ENCODE measurements around the gene BET1L. TPM values are rescaled to one million over a fixed set of nuclear protein-coding genes. Genes with fewer than 3 reads are reported as not detected.

Gene BET1L
- total RNA-seq, 1 donor from 2014 or later = 45.5 TPM

DNA sequence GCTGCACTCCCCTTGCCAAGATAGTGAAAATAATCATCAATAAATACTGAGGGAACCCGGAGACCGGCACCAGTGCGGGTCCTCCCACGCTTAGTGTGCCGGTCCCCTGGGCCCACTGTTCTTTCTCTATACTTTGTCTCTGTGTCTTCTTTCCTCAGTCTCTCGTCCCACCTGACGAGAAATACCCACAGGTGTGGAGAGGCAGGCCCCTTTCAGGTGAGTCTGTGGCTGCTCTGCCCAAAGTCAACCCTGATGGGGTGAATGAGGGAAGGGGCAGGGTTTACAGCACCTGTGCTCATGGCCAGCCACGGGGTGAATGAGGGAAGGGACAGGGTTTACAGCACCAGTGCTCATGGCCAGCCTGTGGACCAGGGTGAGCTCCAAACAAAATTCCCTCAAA is 4.7 kb downstream of the BET1L start:
- Mint-ChIP-seq H3K9me3 (ENCODE audit: unreplicated experiment) (peaks cover 7% of the 10 kb centered on the region), H3K27ac (ENCODE audit: unreplicated experiment) (no peak overlapping the region), H3K4me3 (ENCODE audit: unreplicated experiment) (no peak overlapping the region), H3K4me1 (ENCODE audit: low read depth, unreplicated experiment) (no peaks in the 10 kb centered on the region), H3K36me3 (ENCODE audit: unreplicated experiment) (no peaks in the 10 kb centered on the region), H3K27me3 (ENCODE audit: unreplicated experiment) (peaks cover 9% of the 10 kb centered on the region)
- no peak for DNase-seq
- TF ChIP-seq, protein P1, sequence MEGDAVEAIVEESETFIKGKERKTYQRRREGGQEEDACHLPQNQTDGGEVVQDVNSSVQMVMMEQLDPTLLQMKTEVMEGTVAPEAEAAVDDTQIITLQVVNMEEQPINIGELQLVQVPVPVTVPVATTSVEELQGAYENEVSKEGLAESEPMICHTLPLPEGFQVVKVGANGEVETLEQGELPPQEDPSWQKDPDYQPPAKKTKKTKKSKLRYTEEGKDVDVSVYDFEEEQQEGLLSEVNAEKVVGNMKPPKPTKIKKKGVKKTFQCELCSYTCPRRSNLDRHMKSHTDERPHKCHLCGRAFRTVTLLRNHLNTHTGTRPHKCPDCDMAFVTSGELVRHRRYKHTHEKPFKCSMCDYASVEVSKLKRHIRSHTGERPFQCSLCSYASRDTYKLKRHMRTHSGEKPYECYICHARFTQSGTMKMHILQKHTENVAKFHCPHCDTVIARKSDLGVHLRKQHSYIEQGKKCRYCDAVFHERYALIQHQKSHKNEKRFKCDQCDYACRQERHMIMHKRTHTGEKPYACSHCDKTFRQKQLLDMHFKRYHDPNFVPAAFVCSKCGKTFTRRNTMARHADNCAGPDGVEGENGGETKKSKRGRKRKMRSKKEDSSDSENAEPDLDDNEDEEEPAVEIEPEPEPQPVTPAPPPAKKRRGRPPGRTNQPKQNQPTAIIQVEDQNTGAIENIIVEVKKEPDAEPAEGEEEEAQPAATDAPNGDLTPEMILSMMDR (IDR thresholded peaks at IDR 0.05; ENCODE audit: partially characterized antibody, unreplicated experiment) = no peak

DNA sequence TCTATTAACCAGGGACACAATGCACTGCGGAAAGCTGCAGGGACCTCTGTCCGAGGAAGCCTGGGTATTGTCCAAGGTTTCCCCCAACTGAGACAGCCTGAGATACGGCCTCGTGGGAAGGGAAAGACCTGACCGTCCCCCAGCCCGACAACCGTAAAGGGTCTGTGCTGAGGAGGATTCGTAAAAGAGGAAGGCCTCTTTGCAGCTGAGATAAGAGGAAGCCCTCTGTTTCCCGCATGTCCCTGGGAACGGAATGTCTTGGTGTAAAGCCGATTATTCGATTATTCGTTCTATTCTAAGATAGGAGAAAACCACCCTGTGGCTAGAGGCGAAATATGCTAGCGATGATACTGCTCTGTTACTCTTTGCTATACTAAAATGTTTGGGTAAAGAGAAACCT is 5.2 kb downstream of the BET1L start:
- no peak overlapping the region for H3K27ac Mint-ChIP-seq (ENCODE audit: unreplicated experiment)
- H3K4me1 Mint-ChIP-seq (ENCODE audit: low read depth, unreplicated experiment) = no peaks in the 10 kb centered on the region
- no peak for DNase-seq
- TF ChIP-seq, protein P1 (IDR thresholded peaks at IDR 0.05; ENCODE audit: partially characterized antibody, unreplicated experiment) = no peak
- no peak overlapping the region for H3K4me3 Mint-ChIP-seq (ENCODE audit: unreplicated experiment)
- no peaks in the 10 kb centered on the region for H3K36me3 Mint-ChIP-seq (ENCODE audit: unreplicated experiment)
- peaks cover 9% of the 10 kb centered on the region for H3K27me3 Mint-ChIP-seq (ENCODE audit: unreplicated experiment)
- H3K9me3 Mint-ChIP-seq (ENCODE audit: unreplicated experiment) = peaks cover 6% of the 10 kb centered on the region

DNA sequence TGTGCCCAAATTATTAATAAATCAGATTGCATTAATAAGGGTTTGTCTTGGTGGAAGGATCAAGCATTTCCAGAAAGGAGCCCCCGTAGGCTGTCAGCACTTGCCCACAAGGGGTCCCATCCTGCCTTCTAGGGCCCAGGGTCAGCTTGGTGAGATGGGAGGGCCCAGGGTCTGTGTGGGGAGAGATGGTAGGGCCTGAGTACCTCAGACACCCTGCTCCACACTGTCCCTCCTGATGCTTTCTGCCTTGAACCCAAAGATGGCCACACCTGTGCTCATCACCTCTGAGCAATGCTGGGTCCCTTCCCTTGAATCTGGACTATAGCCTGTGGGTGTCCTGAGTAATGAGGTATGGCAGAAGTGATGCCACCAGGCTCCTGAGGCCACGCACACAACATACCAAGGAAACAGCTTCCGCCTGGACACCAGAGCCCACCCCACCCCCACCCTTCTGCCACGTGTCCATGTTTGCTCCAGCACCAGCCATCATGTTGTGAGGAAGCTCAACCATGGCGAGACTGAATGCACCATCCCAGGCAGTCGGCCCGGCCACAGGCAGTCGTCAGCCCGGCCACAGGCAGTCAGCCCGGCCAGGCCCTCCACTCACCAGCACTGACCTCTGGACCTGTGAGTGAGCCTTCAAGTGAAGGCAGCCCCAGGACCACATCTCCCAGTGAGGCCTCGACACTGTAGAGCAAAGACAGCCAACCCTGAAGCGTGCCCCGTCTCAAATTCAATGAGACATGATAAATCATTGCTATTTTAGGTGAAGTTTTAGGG is 6.8 kb downstream of the BET1L start:
- Mint-ChIP-seq H3K9me3 (ENCODE audit: unreplicated experiment) (peaks cover 3% of the 10 kb centered on the region), H3K4me3 (ENCODE audit: unreplicated experiment) (no peak overlapping the region), H3K27me3 (ENCODE audit: unreplicated experiment) (peaks cover 7% of the 10 kb centered on the region), H3K36me3 (ENCODE audit: unreplicated experiment) (no peaks in the 10 kb centered on the region), H3K4me1 (ENCODE audit: low read depth, unreplicated experiment) (no peaks in the 10 kb centered on the region), H3K27ac (ENCODE audit: unreplicated experiment) (no peak overlapping the region)
- TF ChIP-seq, protein P1 (IDR thresholded peaks at IDR 0.05; ENCODE audit: partially characterized antibody, unreplicated experiment) = no peak
- DNase-seq = no peak

DNA sequence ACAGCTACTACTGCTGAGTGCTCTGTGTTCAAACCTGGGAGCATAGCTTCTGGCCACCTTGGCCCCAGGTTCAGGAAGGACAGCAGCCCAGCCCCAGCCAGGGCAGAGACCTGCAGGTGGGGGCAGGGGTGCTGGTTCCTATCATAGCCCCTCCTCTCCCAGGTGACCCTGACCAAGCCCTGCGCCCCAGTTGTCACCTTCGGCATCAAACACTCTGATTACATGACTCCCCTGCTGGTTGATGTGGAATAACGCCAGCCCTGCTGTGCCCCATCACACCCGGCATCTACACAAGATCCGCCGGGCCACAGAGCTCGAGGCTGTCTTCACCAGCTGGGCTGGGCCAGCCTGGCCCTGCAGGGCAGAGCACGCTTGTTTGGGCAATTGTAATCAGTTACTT is 7.4 kb downstream of the BET1L start:
- Mint-ChIP-seq H3K27ac (ENCODE audit: unreplicated experiment) (no peak overlapping the region), H3K4me1 (ENCODE audit: low read depth, unreplicated experiment) (no peaks in the 10 kb centered on the region), H3K36me3 (ENCODE audit: unreplicated experiment) (no peaks in the 10 kb centered on the region), H3K27me3 (ENCODE audit: unreplicated experiment) (peaks cover 7% of the 10 kb centered on the region), H3K9me3 (ENCODE audit: unreplicated experiment) (peaks cover 3% of the 10 kb centered on the region), H3K4me3 (ENCODE audit: unreplicated experiment) (no peak overlapping the region)
- TF ChIP-seq, protein P1 (IDR thresholded peaks at IDR 0.05; ENCODE audit: partially characterized antibody, unreplicated experiment) = peak; percentile 10
- no peak for DNase-seq

DNA sequence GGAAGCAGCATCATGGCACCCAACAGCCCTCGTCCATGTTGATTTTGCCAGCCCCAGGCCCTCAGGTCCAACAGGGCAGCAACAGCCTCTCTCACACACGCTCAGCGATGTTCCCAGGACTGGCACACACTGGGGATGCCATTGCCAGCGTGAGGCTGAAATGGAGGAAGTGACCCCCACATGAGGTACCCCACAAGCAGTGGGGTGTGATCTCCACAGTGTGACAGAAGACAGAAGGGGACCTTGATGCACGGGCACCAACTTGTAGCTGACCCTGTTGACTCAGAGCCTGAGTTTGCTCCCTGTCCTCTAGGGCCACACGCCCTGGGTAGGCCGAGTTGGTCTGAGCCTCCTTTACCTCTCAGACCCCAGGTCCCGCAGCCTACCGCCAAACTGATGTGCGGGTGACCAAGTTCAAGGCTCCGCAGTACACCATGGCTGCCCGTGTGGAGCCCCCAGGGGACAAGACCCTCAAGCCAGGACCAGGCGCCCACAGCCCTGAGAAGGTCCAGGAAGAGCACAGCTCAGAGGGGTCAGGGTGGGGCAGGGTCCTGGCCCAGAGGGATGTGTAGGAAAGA is 8.1 kb downstream of the BET1L start:
- Mint-ChIP-seq H3K9me3 (ENCODE audit: unreplicated experiment) (peaks cover 3% of the 10 kb centered on the region), H3K27me3 (ENCODE audit: unreplicated experiment) (peaks cover 7% of the 10 kb centered on the region), H3K36me3 (ENCODE audit: unreplicated experiment) (no peaks in the 10 kb centered on the region), H3K27ac (ENCODE audit: unreplicated experiment) (no peak overlapping the region), H3K4me1 (ENCODE audit: low read depth, unreplicated experiment) (no peaks in the 10 kb centered on the region), H3K4me3 (ENCODE audit: unreplicated experiment) (no peak overlapping the region)
- TF ChIP-seq, protein P1 (IDR thresholded peaks at IDR 0.05; ENCODE audit: partially characterized antibody, unreplicated experiment) = no peak
- no peak for DNase-seq
